ENCODE measurements around the gene SAMD4A.

DNA sequence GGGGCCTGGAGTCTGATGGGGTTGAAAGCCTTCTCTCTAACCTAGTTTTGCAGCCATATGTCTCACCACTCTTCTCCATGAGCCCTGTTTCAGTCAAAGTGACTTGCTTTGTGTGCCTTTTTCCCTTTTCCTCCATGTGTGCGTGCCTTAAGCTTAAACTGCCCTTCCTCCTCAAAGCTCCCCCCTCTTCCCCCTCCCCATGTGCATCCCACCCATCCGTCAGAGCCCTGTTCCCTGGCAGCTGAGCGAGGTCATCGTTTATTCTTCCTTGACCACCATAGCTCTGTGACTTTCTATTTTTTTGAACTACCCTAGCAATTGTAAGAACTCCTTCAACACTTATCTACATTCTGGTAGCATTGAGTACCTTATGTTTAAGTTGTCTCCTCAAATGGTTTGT, 24.9 kb downstream of the SAMD4A start:
- TF ChIP-seq, protein P1, sequence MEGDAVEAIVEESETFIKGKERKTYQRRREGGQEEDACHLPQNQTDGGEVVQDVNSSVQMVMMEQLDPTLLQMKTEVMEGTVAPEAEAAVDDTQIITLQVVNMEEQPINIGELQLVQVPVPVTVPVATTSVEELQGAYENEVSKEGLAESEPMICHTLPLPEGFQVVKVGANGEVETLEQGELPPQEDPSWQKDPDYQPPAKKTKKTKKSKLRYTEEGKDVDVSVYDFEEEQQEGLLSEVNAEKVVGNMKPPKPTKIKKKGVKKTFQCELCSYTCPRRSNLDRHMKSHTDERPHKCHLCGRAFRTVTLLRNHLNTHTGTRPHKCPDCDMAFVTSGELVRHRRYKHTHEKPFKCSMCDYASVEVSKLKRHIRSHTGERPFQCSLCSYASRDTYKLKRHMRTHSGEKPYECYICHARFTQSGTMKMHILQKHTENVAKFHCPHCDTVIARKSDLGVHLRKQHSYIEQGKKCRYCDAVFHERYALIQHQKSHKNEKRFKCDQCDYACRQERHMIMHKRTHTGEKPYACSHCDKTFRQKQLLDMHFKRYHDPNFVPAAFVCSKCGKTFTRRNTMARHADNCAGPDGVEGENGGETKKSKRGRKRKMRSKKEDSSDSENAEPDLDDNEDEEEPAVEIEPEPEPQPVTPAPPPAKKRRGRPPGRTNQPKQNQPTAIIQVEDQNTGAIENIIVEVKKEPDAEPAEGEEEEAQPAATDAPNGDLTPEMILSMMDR (IDR thresholded peaks at IDR 0.05) = no peak
- TF ChIP-seq POLR2A (IDR thresholded peaks at IDR 0.05) = no peak
